WTC11 (cell line): ENCODE data around the gene SLC44A5. TPM values are rescaled to one million over a fixed set of nuclear protein-coding genes. Genes with fewer than 3 reads are reported as not detected.
"Not testable (repeated sequence)": the region's sequence is repeated elsewhere in the genome, so short reads cannot be mapped to it uniquely, and the experiment has no call there.

Experiments used
- ATAC-seq: fragments of 200-7000 bp; cut with Tn5 transposase; 2 replicates; pipeline ENCODE4 v1.10.0; 2021; ENCODE audit warnings: mild to moderate bottlenecking, moderate library complexity
- CTCF ChIA-PET: fragments of 300-600 bp; sonication (Branson Sonifier 250); formaldehyde crosslinking; loops from one replicate; lab custom pipeline; 2021; ENCODE audit warnings: antibody characterized with exemption; lab: Charles Lee
- POLR2A ChIA-PET: fragments of 350-600 bp; sonication (Branson Sonifier 250); formaldehyde crosslinking; loops from one replicate; lab custom pipeline; 2021; ENCODE audit warnings: antibody characterized with exemption; lab: Charles Lee
- DNase-seq: peaks from one replicate; pipeline ENCODE4 v3.0.0; 2021; ENCODE audit warnings: low spot score
- H3K27ac Mint-ChIP-seq: 2 replicates; pipeline ENCODE4 v1.8.0; 2021; ENCODE audit warnings: mixed read lengths
- H3K27me3 Mint-ChIP-seq: 2 replicates; pipeline ENCODE4 v1.8.0; 2021; ENCODE audit warnings: low read depth, mild to moderate bottlenecking, moderate library complexity, mixed read lengths
- H3K36me3 Mint-ChIP-seq: 2 replicates; pipeline ENCODE4 v1.8.0; 2021; ENCODE audit warnings: mixed read lengths
- H3K4me1 Mint-ChIP-seq: 2 replicates; pipeline ENCODE4 v1.8.0; 2022; ENCODE audit warnings: mixed read lengths
- H3K4me3 Mint-ChIP-seq: 2 replicates; pipeline ENCODE4 v1.8.0; 2021; ENCODE audit warnings: mild to moderate bottlenecking, moderate library complexity, mixed read lengths
- H3K9me3 Mint-ChIP-seq: 2 replicates; pipeline ENCODE4 v1.8.0; 2021; ENCODE audit warnings: mixed read lengths
- CREM ChIP-seq: sonication (generic); formaldehyde crosslinking; IDR thresholded peaks from 2 replicates; pipeline ENCODE4 v1.8.1; 2022; ENCODE audit warnings: mild to moderate bottlenecking, missing genetic modification reagents, moderate library complexity
- ETV6 ChIP-seq: sonication (generic); formaldehyde crosslinking; IDR thresholded peaks from 2 replicates; pipeline ENCODE4 v1.8.1; 2022; ENCODE audit warnings: mild to moderate bottlenecking, missing genetic modification reagents
- GABPB1 ChIP-seq: sonication (generic); formaldehyde crosslinking; IDR thresholded peaks from 2 replicates; pipeline ENCODE4 v1.8.1; 2023; ENCODE audit warnings: mild to moderate bottlenecking, missing genetic modification reagents
- KAT7 ChIP-seq: sonication (generic); formaldehyde crosslinking; IDR thresholded peaks from 2 replicates; pipeline ENCODE4 v1.8.1; 2023; ENCODE audit warnings: missing genetic modification reagents, mild to moderate bottlenecking, borderline replicate concordance
- NFATC4 ChIP-seq: fragments of 250-450 bp; sonication (Bioruptor Pico); IDR thresholded peaks from 2 replicates; pipeline ENCODE4 v1.9.0; 2021; ENCODE audit warnings: mild to moderate bottlenecking
- NFE2L1 ChIP-seq: sonication (generic); formaldehyde crosslinking; IDR thresholded peaks from 2 replicates; pipeline ENCODE4 v1.8.1; 2023; ENCODE audit warnings: missing genetic modification reagents
- NR1H2 ChIP-seq: sonication (generic); formaldehyde crosslinking; IDR thresholded peaks from 2 replicates; pipeline ENCODE4 v1.9.0; 2021; ENCODE audit warnings: mild to moderate bottlenecking, moderate library complexity, missing genetic modification reagents
- OVOL2 ChIP-seq: fragments of 250-450 bp; sonication (Bioruptor Pico); IDR thresholded peaks from 2 replicates; pipeline ENCODE4 v1.9.0; 2021; ENCODE audit warnings: mild to moderate bottlenecking, borderline replicate concordance
- SMAD3 ChIP-seq: sonication (generic); formaldehyde crosslinking; IDR thresholded peaks from 2 replicates; pipeline ENCODE4 v1.8.0; 2022; ENCODE audit warnings: missing genetic modification reagents, mild to moderate bottlenecking, borderline replicate concordance
- SMAD4 ChIP-seq: sonication (generic); formaldehyde crosslinking; IDR thresholded peaks from 2 replicates; pipeline ENCODE4 v1.8.0; 2022; ENCODE audit warnings: mild to moderate bottlenecking, missing genetic modification reagents
- TP53 ChIP-seq: sonication (generic); formaldehyde crosslinking; IDR thresholded peaks from 2 replicates; pipeline ENCODE4 v1.8.1; 2023; ENCODE audit warnings: mild to moderate bottlenecking, missing genetic modification reagents
- ZBTB21 ChIP-seq: sonication (generic); formaldehyde crosslinking; IDR thresholded peaks from 2 replicates; pipeline ENCODE4 v1.8.1; 2023; ENCODE audit warnings: mild to moderate bottlenecking, missing genetic modification reagents, borderline replicate concordance
- ZNF317 ChIP-seq: sonication (generic); formaldehyde crosslinking; IDR thresholded peaks from 2 replicates; pipeline ENCODE4 v1.8.1; 2023; ENCODE audit warnings: low read depth, mild to moderate bottlenecking, moderate library complexity, missing genetic modification reagents, borderline replicate concordance
- ZNF416 ChIP-seq: fragments of 250-450 bp; sonication (Bioruptor Pico); IDR thresholded peaks from 2 replicates; pipeline ENCODE4 v1.9.0; 2021; ENCODE audit warnings: mild to moderate bottlenecking, inconsistent platforms
- total RNA-seq: library from RNA; stranded (reverse); gene quantifications from 3 replicates; pipeline ENCODE4 v1.2.3, GENCODE V29; 2021
- TF ChIP-seq, protein P1 (sequence below): sonication (generic); formaldehyde crosslinking; IDR thresholded peaks from 2 replicates; pipeline ENCODE4 v1.8.1; 2023; ENCODE audit warnings: mild to moderate bottlenecking, missing genetic modification reagents, moderate library complexity
- TF ChIP-seq, protein P2 (sequence below): fragments of 250-450 bp; sonication (Bioruptor Pico); IDR thresholded peaks from 2 replicates; pipeline ENCODE4 v1.8.0; 2021; ENCODE audit warnings: mild to moderate bottlenecking
- TF ChIP-seq, protein P3 (sequence below): sonication (generic); formaldehyde crosslinking; IDR thresholded peaks from 2 replicates; pipeline ENCODE4 v1.8.0; 2022; ENCODE audit warnings: mild to moderate bottlenecking, missing genetic modification reagents
- TF ChIP-seq, protein P4 (sequence below): sonication (generic); formaldehyde crosslinking; IDR thresholded peaks from 2 replicates; pipeline ENCODE4 v1.8.0; 2022; ENCODE audit warnings: missing genetic modification reagents
- TF ChIP-seq, protein P5 (sequence below): sonication (generic); formaldehyde crosslinking; IDR thresholded peaks from 2 replicates; pipeline ENCODE4 v1.8.0; 2023; ENCODE audit warnings: missing genetic modification reagents

SLC44A5 gene
- total RNA-seq, 1 experiment from 2014 or later, result 1.8 TPM

DNA sequence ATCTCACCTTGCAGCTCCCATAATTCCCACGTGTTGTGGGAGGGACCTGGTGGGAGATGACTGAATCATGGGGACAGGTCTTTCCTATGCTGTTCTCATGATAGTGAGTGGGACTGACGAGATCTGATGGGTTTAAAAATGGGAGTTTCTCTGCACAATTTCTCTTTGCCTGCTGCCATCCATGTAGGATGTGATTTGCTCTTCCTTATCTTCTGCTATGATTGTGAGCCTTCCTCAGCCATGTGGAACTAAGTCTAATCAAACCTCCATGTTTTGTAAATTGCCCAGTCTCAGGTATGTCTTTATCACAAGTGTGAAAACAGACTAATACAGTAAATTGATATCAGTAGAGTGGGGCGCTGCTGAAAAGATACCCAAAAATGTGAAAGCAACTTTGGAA lies 195.7 kb downstream of the SLC44A5 start:
- no peak overlapping the region for H3K4me3 Mint-ChIP-seq
- H3K9me3 Mint-ChIP-seq, result peaks cover 11% of the 10 kb centered on the region
- TF ChIP-seq NFATC4 (CRISPR knock-in tag), result no peak
- TF ChIP-seq, all 79 proteins: peak for 0
- ChIA-PET CTCF (no interaction called here), POLR2A (no interaction called here)
- Mint-ChIP-seq H3K36me3 (peaks cover 10% of the 10 kb centered on the region; the same call in 1 of the 2 replicates), H3K4me1 (no peaks in the 10 kb centered on the region), H3K27ac (no peak overlapping the region), H3K27me3 (no peaks in the 10 kb centered on the region)
- no peak for DNase-seq
- no peak for ATAC-seq

DNA sequence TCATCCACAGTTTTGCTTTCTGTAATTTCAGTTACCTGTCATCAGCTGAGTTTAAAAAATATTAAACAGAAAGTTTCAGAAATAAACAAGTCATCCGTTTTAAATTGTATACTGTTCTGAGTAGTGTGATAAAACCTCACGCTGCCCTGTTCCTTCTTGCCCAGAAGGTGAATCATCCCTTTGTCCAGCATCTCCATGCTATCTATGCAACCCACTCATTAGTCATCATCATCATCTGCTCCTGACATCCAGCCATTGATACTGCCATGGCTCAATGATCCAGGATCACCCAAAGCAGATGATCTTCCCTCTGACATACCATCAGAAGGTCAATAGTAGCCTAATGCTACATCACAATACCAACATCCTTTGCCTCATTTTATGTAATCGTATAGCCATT lies 198.3 kb downstream of the SLC44A5 start:
- ATAC-seq (no peak), DNase-seq (no peak)
- no peak for TF ChIP-seq ETV6
- POLR2A ChIA-PET, result no interaction called here
- Mint-ChIP-seq H3K36me3 (peaks cover 10% of the 10 kb centered on the region; the same call in 1 of the 2 replicates), H3K27me3 (no peaks in the 10 kb centered on the region), H3K27ac (no peak overlapping the region), H3K4me3 (no peak overlapping the region), H3K4me1 (no peaks in the 10 kb centered on the region), H3K9me3 (peaks cover 10% of the 10 kb centered on the region)
- CTCF ChIA-PET, result no interaction called here

DNA sequence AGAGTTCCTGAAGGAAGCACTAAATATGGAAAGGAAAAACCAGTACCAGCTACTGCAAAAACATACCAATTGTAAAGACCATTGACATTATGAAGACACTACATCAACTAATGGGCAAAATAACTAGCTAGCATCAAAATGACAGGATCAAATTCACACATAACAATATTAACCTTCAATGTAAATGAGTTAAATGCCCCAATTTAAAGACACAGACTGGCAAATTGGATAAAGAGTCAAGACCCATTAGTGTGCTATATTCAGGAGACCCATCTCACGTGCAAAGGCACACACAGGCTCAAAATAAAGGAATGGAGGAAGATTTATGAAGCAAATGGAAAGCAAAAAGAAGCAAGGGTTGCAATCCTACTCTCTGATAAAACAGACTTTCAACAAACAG lies 206.2 kb downstream of the SLC44A5 start:
- CTCF ChIA-PET, POLR2A ChIA-PET, H3K4me3 Mint-ChIP-seq, H3K36me3 Mint-ChIP-seq, H3K27ac Mint-ChIP-seq, H3K27me3 Mint-ChIP-seq, DNase-seq, ATAC-seq, H3K4me1 Mint-ChIP-seq: not testable (repeated sequence)
- peaks cover 26% of the 10 kb centered on the region for H3K9me3 Mint-ChIP-seq

DNA sequence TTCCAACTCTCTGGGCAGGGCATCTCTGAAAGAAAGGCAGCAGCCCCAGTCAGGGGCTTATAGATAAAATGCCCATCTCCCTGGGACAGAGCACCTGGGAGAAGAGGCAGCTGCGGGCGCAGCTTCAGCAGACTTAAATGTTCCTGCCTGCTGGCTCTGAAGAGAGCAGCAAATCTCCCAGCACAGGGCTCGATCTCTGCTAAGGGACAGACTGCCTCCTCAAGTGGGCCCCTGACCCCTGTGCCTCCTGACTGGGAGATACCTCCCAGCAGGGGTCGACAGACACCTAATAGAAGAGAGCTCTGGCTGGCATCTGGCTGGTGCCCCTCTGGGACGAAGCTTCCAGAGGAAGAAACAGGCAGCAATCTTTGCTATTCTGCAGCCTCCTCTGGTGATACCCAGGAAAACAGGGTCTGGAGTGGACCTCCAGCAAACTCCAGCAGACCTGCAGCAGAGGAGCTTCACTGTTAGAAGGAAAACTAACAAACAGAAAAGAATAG lies 207.7 kb downstream of the SLC44A5 start:
- ATAC-seq, H3K27ac Mint-ChIP-seq, CTCF ChIA-PET, H3K4me3 Mint-ChIP-seq, H3K36me3 Mint-ChIP-seq, H3K4me1 Mint-ChIP-seq, H3K27me3 Mint-ChIP-seq, DNase-seq: not testable (repeated sequence)
- POLR2A ChIA-PET, result interaction anchor here (1.2 kb wide), 1 partner anchor 137 kb away, joined by 3 read pairs; no protein-coding TSS in a partner anchor
- peaks cover 26% of the 10 kb centered on the region for H3K9me3 Mint-ChIP-seq

DNA sequence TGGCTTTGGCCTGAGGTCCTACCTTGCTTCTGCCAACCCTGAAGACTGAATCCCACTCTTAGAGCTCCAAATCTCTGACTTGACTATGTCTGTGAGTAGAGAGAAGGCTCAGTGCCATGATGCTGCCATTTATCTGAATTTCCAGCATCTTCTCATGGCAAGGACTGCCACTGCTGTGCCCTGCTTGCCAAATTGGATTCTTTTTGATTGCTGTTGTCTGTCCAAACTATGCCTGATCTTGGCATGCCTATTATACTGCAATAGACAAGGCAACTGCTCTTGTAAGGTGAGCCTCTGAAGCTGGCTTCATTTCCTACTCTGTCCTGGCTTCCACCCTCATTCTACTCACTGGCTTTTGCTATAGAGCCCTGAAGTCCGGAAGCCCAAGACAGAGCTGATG lies 210.2 kb downstream of the SLC44A5 start:
- H3K27me3 Mint-ChIP-seq, result no peaks in the 10 kb centered on the region; the same call in 1 of the 2 replicates
- no peak overlapping the region for H3K4me3 Mint-ChIP-seq
- no peaks in the 10 kb centered on the region for H3K4me1 Mint-ChIP-seq
- ChIA-PET CTCF (no interaction called here), POLR2A (no interaction called here)
- no peak overlapping the region for H3K27ac Mint-ChIP-seq
- DNase-seq (no peak), ATAC-seq (no peak)
- peaks cover 12% of the 10 kb centered on the region for H3K9me3 Mint-ChIP-seq
- 0 out of 2 replicates have a peak, but pooled peaks cover 8% of the 10 kb centered on the region for H3K36me3 Mint-ChIP-seq
- TF ChIP-seq OVOL2 (CRISPR knock-in tag), result no peak
- TF ChIP-seq, protein P1, sequence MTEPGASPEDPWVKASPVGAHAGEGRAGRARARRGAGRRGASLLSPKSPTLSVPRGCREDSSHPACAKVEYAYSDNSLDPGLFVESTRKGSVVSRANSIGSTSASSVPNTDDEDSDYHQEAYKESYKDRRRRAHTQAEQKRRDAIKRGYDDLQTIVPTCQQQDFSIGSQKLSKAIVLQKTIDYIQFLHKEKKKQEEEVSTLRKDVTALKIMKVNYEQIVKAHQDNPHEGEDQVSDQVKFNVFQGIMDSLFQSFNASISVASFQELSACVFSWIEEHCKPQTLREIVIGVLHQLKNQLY, result no peak
- no peak for TF ChIP-seq ZBTB21 (CRISPR knock-in tag)
- TF ChIP-seq TP53 (CRISPR knock-in tag), result no peak
- no peak for TF ChIP-seq ZNF317 (CRISPR knock-in tag)
- TF ChIP-seq GABPB1, result no peak
- no peak for TF ChIP-seq ZNF416 (CRISPR knock-in tag)
- TF ChIP-seq, protein P2, sequence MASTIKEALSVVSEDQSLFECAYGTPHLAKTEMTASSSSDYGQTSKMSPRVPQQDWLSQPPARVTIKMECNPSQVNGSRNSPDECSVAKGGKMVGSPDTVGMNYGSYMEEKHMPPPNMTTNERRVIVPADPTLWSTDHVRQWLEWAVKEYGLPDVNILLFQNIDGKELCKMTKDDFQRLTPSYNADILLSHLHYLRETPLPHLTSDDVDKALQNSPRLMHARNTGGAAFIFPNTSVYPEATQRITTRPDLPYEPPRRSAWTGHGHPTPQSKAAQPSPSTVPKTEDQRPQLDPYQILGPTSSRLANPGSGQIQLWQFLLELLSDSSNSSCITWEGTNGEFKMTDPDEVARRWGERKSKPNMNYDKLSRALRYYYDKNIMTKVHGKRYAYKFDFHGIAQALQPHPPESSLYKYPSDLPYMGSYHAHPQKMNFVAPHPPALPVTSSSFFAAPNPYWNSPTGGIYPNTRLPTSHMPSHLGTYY (CRISPR knock-in tag), result no peak
- no peak for TF ChIP-seq SMAD4 (CRISPR knock-in tag)
- no peak for TF ChIP-seq KAT7
- no peak for TF ChIP-seq NR1H2
- TF ChIP-seq, protein P3, sequence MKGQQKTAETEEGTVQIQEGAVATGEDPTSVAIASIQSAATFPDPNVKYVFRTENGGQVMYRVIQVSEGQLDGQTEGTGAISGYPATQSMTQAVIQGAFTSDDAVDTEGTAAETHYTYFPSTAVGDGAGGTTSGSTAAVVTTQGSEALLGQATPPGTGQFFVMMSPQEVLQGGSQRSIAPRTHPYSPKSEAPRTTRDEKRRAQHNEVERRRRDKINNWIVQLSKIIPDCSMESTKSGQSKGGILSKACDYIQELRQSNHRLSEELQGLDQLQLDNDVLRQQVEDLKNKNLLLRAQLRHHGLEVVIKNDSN (CRISPR knock-in tag), result no peak
- TF ChIP-seq, protein P4, sequence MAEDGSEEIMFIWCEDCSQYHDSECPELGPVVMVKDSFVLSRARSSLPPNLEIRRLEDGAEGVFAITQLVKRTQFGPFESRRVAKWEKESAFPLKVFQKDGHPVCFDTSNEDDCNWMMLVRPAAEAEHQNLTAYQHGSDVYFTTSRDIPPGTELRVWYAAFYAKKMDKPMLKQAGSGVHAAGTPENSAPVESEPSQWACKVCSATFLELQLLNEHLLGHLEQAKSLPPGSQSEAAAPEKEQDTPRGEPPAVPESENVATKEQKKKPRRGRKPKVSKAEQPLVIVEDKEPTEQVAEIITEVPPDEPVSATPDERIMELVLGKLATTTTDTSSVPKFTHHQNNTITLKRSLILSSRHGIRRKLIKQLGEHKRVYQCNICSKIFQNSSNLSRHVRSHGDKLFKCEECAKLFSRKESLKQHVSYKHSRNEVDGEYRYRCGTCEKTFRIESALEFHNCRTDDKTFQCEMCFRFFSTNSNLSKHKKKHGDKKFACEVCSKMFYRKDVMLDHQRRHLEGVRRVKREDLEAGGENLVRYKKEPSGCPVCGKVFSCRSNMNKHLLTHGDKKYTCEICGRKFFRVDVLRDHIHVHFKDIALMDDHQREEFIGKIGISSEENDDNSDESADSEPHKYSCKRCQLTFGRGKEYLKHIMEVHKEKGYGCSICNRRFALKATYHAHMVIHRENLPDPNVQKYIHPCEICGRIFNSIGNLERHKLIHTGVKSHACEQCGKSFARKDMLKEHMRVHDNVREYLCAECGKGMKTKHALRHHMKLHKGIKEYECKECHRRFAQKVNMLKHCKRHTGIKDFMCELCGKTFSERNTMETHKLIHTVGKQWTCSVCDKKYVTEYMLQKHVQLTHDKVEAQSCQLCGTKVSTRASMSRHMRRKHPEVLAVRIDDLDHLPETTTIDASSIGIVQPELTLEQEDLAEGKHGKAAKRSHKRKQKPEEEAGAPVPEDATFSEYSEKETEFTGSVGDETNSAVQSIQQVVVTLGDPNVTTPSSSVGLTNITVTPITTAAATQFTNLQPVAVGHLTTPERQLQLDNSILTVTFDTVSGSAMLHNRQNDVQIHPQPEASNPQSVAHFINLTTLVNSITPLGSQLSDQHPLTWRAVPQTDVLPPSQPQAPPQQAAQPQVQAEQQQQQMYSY (CRISPR knock-in tag), result no peak
- no peak for TF ChIP-seq CREM (CRISPR knock-in tag)
- TF ChIP-seq, protein P5, sequence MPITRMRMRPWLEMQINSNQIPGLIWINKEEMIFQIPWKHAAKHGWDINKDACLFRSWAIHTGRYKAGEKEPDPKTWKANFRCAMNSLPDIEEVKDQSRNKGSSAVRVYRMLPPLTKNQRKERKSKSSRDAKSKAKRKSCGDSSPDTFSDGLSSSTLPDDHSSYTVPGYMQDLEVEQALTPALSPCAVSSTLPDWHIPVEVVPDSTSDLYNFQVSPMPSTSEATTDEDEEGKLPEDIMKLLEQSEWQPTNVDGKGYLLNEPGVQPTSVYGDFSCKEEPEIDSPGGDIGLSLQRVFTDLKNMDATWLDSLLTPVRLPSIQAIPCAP (CRISPR knock-in tag), result no peak
- TF ChIP-seq SMAD3 (CRISPR knock-in tag), result no peak
- TF ChIP-seq NFE2L1, result no peak
